Stimulated activated CD4-positive, alpha-beta T cell treated with anti-CD3 and anti-CD28 coated beads, Interleukin-1b, Interleukin-23, amount 100 ng/mL, for 1 hour (primary cell): ENCODE measurements around the gene RNF152.
"Not testable (repeated sequence)": the region's sequence is repeated elsewhere in the genome, so short reads cannot be mapped to it uniquely, and the experiment has no call there.

ENCODE experiments used
- DNase-seq, 2 donors: peaks; one replicate each; pipeline ENCODE4 v3.0.0-alpha.2; 2020; ENCODE audit warnings: low read depth in 2 of 2

The RNF152 gene

DNA sequence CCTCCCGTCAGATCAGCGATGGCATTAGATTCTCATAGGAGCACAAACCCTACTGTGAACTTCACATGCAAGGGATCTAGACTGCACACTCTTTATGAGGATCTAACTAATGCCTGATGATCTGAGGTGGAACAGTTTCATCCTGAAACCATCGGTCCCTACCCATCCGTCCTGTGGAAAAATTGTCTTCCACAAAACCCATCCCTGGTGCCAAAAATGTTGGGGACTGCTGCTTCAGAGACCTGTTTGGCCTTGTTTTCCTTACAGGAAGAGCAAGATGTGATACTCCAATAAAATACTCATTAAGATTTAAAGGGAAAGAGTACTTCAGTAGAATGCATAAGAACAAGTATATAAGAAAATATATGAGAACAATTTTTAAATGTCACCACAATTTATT, 71.1 kb downstream of the RNF152 start:
- DNase-seq, result no peak

DNA sequence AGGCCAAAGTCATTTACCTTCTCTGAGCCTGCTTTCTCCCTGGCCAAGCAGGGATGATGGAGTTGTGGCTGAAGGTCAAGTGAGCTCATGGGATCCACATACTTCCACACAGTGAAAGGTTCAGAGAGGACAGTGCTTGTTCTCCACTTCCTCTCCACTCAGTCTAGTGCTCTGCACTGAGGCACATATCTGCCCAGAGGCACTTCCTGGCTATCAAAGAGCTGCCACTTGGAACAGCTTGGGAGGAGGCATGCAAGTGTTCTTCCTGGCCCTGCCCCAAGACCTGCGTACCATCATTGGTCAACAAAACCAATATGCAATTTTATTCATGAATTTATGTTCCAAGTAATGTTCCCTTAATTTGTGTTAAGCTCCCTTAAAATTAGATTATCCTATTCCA, 71.9 kb downstream of the RNF152 start:
- DNase-seq, result no peak

DNA sequence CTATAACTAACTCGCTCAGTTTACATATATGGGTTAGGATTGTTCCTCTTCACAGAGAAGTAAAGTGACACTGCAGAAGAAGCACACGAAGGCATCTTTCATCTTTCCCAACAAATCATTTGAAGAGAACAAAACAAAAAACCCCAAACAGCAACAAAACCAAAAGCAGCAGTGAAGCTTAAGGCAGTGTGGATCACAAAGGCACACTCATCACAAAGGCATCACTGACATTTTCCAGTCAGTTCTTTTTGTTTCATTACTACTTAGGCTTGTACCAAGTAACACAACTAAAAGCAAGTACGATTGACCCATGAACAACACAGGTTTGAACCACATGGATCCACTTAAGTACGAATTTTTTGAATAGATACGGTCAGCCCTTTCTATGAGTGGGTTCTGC, 75.7 kb downstream of the RNF152 start:
- no peak for DNase-seq

DNA sequence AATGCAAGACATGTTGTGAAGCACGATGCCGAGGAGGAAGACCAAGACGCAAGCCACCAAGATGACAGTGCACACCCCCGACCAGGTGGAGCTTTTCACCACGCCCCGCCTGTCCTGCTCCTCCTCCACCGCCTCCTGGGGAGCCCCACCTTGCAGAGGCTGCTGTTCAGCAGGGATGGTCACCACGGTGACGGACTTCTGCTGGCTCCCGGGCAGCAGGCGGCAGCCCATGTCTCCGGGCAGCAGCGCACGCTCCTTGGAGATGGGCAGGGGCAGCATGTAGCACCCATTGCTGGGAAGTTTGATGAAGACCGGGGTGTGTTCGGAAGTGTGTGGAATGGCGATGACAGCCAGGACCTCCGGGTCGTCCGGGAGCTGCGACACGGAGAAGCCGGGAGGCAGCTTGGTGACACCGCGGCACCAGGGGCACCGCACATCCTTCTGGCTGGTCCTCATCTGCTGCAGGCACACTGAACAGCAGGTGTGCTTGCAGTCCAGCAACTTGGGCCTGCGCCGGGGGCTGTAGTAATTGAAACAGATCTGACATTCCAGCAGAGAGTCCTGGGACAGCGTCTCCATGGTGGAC, 76.8 kb downstream of the RNF152 start:
- no peak for DNase-seq

DNA sequence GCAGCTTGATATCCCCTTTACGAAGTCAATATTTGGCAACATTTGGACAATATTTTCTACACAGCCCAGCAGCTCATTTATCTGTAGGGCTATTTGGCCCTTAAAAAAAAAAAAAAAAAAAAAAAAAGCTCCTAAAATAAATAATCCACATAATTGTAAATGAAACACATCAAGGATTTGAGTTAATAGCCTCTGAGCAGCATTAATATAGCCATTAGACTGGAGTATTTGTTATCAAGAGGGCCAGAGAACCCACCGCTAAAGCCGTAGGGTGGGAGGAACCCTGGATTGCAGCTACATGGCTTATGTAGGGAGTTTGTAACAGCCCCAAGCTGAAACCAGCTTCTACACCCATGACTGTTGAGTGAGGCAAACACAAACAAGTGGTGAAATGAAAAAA, 84.5 kb downstream of the RNF152 start:
- no peak for DNase-seq

DNA sequence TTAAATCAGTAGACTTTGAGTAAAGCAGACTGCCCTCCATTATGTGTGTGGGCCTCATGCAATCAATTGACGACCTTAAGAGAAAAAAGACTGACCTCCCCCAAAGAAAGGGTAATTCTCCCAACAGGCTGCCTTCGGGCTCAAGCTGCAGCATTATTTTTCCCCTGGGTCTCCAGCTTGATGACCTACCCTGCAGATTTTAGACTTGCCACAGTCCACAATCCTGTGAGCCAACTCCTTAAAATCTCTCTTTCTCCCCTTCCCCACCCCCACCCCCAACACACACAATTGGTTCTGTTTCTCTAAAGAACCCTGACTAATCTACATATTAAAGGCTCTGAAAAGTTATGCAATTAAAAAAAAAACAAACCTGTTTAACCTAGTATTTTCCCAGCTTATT, 89.4 kb downstream of the RNF152 start:
- no peak for DNase-seq

DNA sequence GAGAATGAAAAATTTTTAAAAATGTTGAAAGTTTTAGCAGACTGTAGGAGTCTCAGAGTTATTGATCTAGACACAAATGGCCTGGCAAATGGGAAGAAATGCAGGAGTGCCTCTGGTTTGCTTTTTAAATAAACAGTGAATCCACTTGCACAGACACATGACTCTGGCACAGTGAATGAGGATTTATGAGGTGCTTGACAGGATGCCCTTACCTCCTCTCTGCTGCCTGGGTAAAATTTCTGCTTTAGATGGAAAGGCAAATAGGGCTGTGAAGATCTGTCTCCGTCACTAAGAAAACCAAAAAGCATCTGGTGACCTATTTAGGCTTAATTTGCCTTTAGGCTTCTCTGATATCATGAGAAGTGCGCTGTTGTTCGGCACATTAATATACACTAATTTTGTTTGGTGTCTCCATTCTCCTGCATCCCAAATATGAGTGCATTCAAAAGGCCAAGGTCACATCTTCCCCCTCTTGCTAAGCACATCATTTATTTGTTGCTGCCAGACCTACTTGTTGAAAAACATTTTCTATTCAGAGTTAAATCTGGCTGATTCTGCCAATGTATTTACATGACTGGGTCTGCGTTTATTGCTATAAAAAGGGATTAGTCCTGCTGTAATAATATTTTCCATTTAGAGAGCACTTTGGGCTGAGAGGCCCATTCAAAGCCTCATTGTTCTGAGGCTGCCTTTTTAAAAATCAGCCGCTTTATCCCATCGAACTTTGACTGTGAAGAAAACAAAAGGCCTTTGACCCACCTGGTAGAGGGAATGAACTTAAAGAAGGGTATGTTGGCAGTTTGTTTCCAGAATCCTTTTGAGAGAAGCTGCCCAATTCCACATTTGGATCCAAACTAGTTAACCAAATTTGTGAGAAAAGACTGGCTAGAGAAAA, 94.9 kb downstream of the RNF152 start:
- no peak for DNase-seq

DNA sequence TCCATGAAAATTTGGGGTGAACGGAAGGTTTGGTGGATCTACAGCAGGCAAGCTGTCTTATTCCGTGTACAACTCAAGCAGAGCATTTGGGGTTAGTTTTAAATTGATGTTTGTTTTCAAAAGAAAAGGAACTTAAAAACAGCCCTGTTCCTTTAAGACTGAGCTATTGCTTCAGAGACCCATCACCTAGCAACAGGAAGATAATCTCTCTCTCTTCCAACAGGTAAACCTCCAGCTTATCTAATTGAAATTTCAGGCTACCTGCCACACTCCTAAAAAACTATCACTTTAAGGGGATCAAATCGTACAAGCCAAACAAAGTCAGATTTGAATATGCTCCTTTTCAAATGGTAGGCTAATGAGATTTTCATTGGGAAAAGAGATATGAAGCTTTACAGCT, 101.8 kb downstream of the RNF152 start:
- DNase-seq, result no peak

DNA sequence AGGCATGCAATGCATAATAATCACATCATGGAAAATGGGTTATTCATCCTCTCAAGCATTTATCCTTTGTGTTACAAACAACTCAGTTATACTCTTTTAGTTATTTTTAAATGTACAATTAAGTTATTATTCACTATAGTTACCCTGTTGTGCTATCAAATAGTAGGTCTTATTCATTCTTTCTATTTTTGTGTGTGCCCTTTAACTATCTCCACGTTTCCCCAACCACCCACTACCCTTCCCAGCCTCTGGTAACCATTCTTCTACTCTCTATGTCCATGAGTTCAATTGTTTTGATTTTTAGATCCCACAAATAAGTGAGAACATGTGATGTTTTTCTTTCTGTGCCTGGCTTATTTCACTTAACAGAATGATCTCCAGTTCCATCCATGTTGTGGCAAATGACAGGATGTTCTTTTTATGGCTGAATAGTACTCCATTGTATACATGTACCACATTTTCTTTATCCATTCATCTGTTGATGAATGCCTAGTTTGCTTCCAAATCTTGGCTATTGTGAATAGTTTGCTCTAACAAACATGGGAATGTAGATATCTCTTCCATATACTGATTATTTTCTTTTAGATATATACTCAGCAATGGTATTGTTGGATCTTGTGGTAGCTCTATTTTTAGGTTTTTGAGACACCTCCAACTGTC, 105.7 kb downstream of the RNF152 start:
- DNase-seq, result not testable (repeated sequence)

DNA sequence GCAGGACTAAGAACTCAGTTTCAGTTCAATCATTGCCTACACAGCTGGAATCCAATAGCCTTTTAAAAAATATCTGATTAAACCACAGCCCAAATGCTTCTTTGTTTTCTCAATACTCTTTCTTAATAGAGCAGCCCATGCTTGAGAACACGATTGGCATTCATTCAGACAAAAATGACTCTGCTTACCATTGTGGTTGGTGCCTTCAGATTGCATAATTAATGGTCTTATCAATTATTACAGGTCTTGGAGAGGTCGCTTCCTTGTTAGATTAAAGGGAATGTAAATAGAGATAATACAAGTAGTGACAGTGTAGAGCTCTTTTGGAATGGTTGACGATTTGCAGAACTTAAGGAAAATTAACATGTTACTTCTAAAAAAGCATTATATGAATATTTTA, 107.2 kb downstream of the RNF152 start:
- DNase-seq, result no peak

DNA sequence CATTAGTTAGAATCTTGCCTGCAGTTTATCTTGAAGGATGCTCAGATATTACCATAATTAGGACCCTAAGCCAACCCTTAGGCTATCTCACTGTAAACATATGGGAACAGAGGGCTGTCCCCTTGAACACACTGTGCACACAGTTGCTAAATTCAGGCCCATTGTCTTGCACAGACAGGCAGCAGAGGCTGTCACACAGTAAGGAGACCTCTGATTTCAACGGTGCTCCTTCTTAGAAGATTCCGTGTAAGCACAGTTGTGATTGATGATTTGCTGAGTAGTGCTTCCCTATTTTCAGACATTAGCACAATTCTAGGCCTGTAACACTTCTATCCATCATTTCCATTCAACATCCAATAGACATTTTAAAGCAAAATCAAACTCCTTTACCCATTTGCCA, 108.0 kb downstream of the RNF152 start:
- DNase-seq, result no peak

DNA sequence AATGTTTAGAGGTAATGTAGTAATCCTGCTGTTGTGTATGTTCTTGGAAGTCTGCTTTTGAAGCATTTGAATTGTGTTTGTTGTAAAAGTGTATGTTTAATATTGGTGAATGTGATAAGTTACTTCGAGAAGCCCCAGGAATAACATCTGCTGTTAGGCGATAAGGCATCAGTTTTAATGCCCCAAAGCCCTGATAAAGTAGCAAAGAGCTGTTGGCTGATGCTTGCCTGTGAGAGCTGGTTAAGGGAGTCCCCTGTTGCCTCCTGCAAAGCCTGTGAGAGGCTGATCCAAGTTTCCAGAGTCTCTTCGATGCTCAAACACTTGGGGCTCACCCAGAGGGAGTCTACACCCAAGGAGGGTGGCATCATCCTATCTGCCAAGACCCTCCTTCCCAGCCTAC, 110.3 kb downstream of the RNF152 start:
- no peak for DNase-seq

DNA sequence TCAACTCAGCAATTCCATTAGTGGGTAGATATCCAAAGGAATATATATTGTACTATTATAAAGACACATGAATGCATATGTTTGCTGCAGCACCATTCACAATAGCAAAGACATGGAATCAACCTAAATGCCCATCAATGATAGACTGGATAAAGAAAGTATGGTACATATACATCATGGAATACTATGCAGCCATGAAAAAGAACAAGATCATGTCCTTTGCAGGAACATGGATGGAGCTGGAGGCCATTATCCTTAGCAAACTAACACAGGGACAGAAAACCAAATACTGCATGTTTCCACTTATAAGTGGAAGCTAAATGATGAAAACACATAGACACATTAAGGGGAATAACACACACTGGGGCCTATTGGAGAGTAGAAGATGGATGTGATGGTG, 116.6 kb downstream of the RNF152 start:
- not testable (repeated sequence) for DNase-seq

DNA sequence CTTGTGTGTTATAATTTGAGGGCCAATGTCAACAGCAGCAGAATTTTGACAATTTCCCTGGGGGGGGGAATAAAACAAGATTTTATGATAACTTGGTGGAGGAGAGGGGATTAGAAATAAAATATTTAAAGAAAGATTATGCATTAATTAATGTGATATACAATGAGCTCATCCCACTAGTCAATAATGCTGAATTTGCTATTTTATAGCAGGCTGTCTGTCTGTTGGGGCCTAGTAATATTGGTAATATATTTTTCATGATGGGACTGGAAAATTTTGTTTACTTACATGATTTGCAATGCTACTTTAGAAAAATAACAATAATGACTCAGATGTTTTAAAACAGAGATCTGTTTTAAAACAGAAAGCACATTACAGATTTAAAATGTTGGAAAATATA, 118.0 kb downstream of the RNF152 start:
- DNase-seq, result no peak

DNA sequence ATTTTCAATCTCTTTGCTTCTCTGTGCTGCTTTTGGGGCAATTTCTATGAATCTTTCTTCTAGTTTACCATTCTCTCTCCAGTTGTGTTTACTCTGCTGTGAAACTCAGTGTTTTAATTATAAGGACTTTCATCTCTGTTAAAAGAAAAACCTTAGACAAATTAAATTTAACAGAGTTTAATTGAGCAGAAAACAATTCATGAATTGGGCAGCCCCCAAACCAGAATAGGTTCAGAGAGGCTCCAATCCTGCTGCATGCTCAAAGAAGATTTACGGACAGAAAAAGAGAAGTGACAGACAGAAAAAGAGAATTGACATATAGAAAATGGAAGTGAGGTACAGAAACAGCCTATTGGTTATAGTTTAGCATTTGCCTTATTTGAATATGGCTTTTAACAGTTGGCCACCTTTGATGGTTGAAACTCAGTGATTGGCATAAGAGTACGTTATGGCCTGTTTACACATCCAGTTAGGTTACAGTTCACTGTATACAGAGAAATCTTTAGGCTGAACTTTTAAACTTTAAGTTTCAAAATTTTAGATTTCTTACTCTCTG, 120.4 kb downstream of the RNF152 start:
- DNase-seq, result no peak

DNA sequence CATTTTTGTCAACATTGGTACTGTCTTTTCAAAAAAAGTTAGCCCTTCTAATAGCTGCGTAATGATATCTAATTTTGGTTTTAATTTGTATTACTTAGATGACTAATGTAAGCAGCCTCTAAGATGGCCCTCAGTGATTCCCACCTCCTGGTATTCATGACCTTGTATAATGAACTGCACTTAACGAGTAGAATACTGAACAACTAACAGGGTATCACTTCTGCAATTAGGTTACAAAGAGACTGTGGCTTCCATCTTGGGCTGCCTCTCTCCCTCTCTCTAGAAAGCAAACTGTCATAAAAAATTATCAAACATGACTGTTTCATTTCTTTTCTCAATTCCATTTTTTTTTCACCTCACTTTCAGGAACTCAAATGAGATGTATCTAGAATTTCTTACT, 120.9 kb downstream of the RNF152 start:
- DNase-seq, result no peak

DNA sequence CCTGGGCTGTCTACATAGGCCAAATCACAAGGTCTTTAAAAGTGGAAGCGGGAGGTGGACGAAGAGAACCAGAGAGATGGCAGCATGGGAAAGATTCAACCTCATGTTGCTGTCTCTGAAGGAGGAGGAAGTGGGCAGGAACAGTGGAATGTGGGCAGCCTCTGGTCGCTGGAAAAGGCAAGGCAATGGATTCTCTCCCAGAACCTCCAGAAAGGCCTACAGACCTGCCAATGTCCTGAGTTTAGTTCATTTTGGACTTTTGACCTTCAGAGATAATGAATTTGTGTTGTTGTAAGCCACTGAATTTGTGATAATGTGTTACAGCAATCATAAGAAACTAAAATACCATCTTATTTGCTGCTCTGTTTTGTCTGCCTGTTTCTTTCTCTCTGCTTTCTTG, 122.5 kb downstream of the RNF152 start:
- DNase-seq, result no peak

DNA sequence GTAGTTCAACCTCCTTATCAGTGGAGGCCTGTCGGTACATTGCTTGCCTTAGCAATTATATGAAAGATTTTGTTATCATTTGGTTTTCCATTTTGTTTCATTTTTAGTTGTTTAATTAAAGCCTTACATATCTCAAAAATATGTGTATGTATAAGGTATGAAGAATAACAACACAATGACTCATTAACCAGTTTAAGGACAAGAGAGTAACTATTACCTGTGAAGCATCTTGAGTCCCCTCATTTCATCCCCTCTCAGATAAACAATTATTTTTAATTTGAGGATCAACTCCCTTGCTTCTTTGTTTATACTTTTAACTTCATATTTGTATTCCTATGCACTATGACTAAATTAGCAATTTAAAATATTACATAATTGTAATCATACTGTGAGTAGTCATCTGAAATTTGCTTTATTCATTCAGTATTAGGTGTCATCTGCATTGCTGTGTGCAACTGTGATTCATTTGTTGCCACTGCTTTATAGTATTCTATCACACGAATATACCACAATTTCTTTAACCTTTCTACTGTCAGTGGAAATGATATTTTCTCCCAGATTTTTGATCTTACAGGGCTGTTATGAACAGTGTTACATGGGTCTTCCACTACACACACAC, 126.4 kb downstream of the RNF152 start:
- no peak for DNase-seq

DNA sequence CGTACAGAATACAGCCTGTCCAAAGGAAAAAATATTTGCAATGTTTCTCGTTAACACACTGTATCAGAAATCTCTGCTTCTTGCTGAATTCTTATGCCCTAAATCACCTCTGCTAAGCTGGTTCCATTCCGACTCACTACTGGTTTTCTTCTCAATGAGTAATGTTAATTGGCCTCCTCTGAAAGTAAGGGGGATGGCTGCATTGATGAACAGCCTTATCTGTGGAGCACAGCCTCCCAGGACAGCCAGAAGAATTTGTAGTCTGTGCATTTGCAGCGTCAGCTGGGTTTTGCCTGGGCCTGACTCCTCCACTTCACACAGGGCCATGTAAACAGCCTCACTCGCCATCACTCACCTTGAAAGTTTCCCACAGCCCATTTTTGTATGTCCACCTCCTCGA, 127.7 kb downstream of the RNF152 start:
- no peak for DNase-seq

DNA sequence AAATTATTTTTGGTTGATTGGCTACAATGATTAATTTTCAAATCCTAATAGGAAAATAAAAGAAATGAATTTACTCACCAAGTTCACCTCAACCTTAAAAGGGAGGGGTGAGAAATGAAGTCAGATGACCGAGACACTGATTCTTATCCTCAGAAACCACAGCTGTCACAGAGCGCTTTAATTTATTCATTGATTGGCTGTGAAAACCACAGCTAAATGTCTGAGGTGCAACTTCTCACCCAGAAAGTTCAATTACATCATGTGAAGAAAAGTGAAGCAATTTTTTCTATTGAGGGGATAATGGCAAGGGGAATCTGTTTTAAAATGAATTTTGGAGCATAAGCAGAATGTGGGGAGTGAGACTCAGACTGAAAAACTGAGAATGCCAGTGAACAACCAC, 128.4 kb downstream of the RNF152 start:
- no peak for DNase-seq

DNA sequence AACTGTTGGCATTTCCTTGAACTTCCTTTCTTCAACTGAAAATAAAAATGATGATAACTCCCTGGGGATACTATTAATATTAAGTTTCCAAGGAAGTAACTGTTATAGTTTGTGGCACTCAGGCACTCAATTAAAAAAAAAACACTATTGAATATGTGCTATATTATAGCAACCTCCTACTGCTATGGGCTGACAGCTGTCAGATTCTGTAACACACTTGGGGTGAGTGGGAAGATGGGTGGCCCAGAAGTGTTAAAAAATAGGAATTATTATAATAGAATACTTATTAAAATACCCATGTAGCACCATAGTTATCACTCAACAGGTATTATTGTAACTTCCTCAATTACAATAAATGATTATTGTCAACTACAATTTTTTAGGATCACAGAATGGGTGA, 130.9 kb downstream of the RNF152 start:
- no peak for DNase-seq
